K562 (cell line): Measurements from ENCODE around the gene MED15. TPM values are rescaled to one million over a fixed set of nuclear protein-coding genes. Genes with fewer than 3 reads are reported as not detected.

Experiments used
- AFF1 ChIP-seq, 2 experiments: fragments of 450-650 bp; IDR thresholded peaks; 2 replicates each; pipeline ENCODE4 v1.6.1; 2018; ENCODE audit warnings: mild to moderate bottlenecking in 2 of 2, low read depth in 1 of 2; ENCODE audit not compliant: partially characterized antibody in 2 of 2
- CREB3 ChIP-seq: fragments of 450-650 bp; conservative IDR thresholded peaks from 2 replicates; pipeline ENCODE4 v1.6.1; 2016; ENCODE audit warnings: missing genetic modification characterization, low read depth, mild to moderate bottlenecking, missing compliant biosample characterization, moderate library complexity
- HBP1 ChIP-seq: fragments of 450-650 bp; formaldehyde crosslinking; IDR thresholded peaks from 2 replicates; pipeline ENCODE4 v1.4.0; 2022; ENCODE audit warnings: missing genetic modification characterization
- RBBP5 ChIP-seq: fragments of 200-600 bp; sonication (generic); IDR thresholded peaks from 2 replicates; pipeline ENCODE4 v1.6.1; 2012; ENCODE audit warnings: borderline replicate concordance, mild to moderate bottlenecking, low read length, control low read depth, inconsistent platforms; ENCODE audit not compliant: insufficient read depth, poor library complexity, severe bottlenecking
- SNIP1 ChIP-seq: fragments of 450-650 bp; IDR thresholded peaks from 2 replicates; pipeline ENCODE4 v1.7.1; 2017; ENCODE audit warnings: low read depth, mild to moderate bottlenecking
- TCF15 ChIP-seq: fragments of 250-450 bp; sonication (Bioruptor Pico); IDR thresholded peaks from 2 replicates; pipeline ENCODE4 v1.8.0; 2022; ENCODE audit warnings: moderate library complexity, mild to moderate bottlenecking, inconsistent platforms
- ZBTB43 ChIP-seq: sonication (generic); formaldehyde crosslinking; IDR thresholded peaks from 2 replicates; pipeline ENCODE4 v1.8.0; 2023; ENCODE audit warnings: mild to moderate bottlenecking, missing genetic modification reagents
- ZC3H4 ChIP-seq: sonication (generic); formaldehyde crosslinking; IDR thresholded peaks from 2 replicates; pipeline ENCODE4 v1.9.0; 2021; ENCODE audit warnings: missing genetic modification reagents, borderline replicate concordance
- ZNF12 ChIP-seq: sonication (generic); formaldehyde crosslinking; IDR thresholded peaks from 2 replicates; pipeline ENCODE4 v1.4.0; 2020; ENCODE audit warnings: mild to moderate bottlenecking, missing genetic modification reagents
- ZNF347 ChIP-seq: fragments of 450-650 bp; formaldehyde crosslinking; IDR thresholded peaks from 2 replicates; pipeline ENCODE4 v1.4.0; 2020; ENCODE audit warnings: low read depth, mild to moderate bottlenecking, moderate library complexity
- polyA plus RNA-seq, 8 experiments: library from polyadenylated mRNA; depleted of rRNA in 4 of 8; stranded (reverse) in 5 of 8; unstranded in 3 of 8; fragments of >200 nt; fragmentation: Nextera tagmentation in 2 of 8; fragmentation: Illumina TruSeq in 1 of 8; extraction: Ambion mirVana in 2 of 8; extraction: Trizol in 1 of 8; gene quantifications; 2 replicates each; pipeline versions ENCODE4 v1.2.1 to v1.2.3, GENCODE V29; 2011 to 2014; ENCODE audit warnings: inconsistent platforms in 1 of 8, missing spikeins in 1 of 8
- total RNA-seq, 7 experiments: library from RNA; depleted of rRNA in 6 of 7; stranded (reverse); fragments of >200 nt in 6 of 7; fragmentation: Illumina TruSeq in 2 of 7; extraction: Trizol in 2 of 7; gene quantifications; 2 replicates each; pipeline versions ENCODE4 v1.2.1 to v1.2.3, GENCODE V29; 2011 to 2021; ENCODE audit warnings: low replicate concordance in 1 of 7

The MED15 gene
- total and polyA plus RNA-seq, 9 of the 15 experiments (the other 6 are each of a cell fraction or from before 2014, with no cell fraction given), result 4.0 to 271 (median 60.1) TPM

- TF ChIP-seq CREB3 (tag), result no peak
- TF ChIP-seq AFF1 (IDR thresholded peaks at IDR 0.05; ENCODE audit: low read depth in 1 of 2, partially characterized antibody in 2 of 2), result no peak
- 0 out of 2 replicates have a peak, but pooled peaks have one; percentile 50 for TF ChIP-seq ZC3H4 (CRISPR knock-in tag)
- TF ChIP-seq HBP1, result no peak
- no peak for TF ChIP-seq ZNF12
- no peak for TF ChIP-seq ZBTB43 (CRISPR knock-in tag)
- TF ChIP-seq SNIP1, result no peak
- TF ChIP-seq TCF15 (CRISPR knock-in tag), result no peak
- peak; percentile 8 for TF ChIP-seq RBBP5
- TF ChIP-seq ZNF347 (CRISPR knock-in tag), result no peak
Observed at GRCh38 chr22:20579273-20580120, 72.1 kb downstream of the MED15 start (continued).
